Measurements from ENCODE around the gene ATP9A. TPM values are rescaled to one million over a fixed set of nuclear protein-coding genes. Genes with fewer than 3 reads are reported as not detected.

Gene ATP9A
- total RNA-seq, 2 donors from 2014 or later, result 19.5 to 23.4 TPM

GRCh38 chr20:51600016-51600420 is 168.2 kb downstream of the ATP9A start:
- no peak for TF ChIP-seq CTCF (IDR thresholded peaks at IDR 0.05)
- H3K36me3 ChIP-seq, result peaks cover 12% of the 10 kb centered on the region

GRCh38 chr20:51598556-51598955 is 169.6 kb downstream of the ATP9A start:
- TF ChIP-seq CTCF (IDR thresholded peaks at IDR 0.05), result no peak
- Histone ChIP-seq H3K27me3 (no peaks in the 10 kb centered on the region), H3K4me1 (peaks cover 0 to 15% of the 10 kb centered on the region in 2 donors), H3K27ac (no peak overlapping the region), H3K9me3 (no peaks in the 10 kb centered on the region), H3K4me3 (no peak overlapping the region), H3K36me3 (no peaks in the 10 kb centered on the region)
- DNase-seq (ENCODE audit: low spot score), result no peak

More at GRCh38 chr20:51600016-51600420, 168.2 kb downstream of the ATP9A start:
- Histone ChIP-seq H3K4me3 (no peak overlapping the region), H3K27me3 (no peaks in the 10 kb centered on the region), H3K27ac (no peak overlapping the region), H3K4me1 (peaks cover 0 to 4% of the 10 kb centered on the region in 2 donors), H3K9me3 (no peaks in the 10 kb centered on the region)
- DNase-seq (ENCODE audit: low spot score), result no peak

GRCh38 chr20:51597389-51598231 is 170.6 kb downstream of the ATP9A start:
- no peak for TF ChIP-seq CTCF (IDR thresholded peaks at IDR 0.05)
- H3K27ac ChIP-seq, result no peak overlapping the region
- H3K36me3 ChIP-seq, result no peaks in the 10 kb centered on the region
- no peak overlapping the region for H3K4me3 ChIP-seq
- H3K9me3 ChIP-seq, result no peaks in the 10 kb centered on the region
- H3K27me3 ChIP-seq, result no peaks in the 10 kb centered on the region
- DNase-seq (ENCODE audit: low spot score), result no peak
- peaks cover 0 to 15% of the 10 kb centered on the region in 2 donors for H3K4me1 ChIP-seq

GRCh38 chr20:51596668-51597388 is 171.4 kb downstream of the ATP9A start:
- no peaks in the 10 kb centered on the region for H3K9me3 ChIP-seq
- H3K4me3 ChIP-seq, result no peak overlapping the region
- H3K4me1 ChIP-seq, result peaks cover 0 to 15% of the 10 kb centered on the region in 2 donors
- no peak for DNase-seq (ENCODE audit: low spot score)
- H3K27ac ChIP-seq, result no peak overlapping the region
- no peaks in the 10 kb centered on the region for H3K27me3 ChIP-seq
- no peak for TF ChIP-seq CTCF (IDR thresholded peaks at IDR 0.05)
- H3K36me3 ChIP-seq, result no peaks in the 10 kb centered on the region

- H3K4me1 ChIP-seq, result peaks cover 0 to 15% of the 10 kb centered on the region in 2 donors
- H3K4me3 ChIP-seq, result no peak overlapping the region
- H3K9me3 ChIP-seq, result no peaks in the 10 kb centered on the region
- no peaks in the 10 kb centered on the region for H3K36me3 ChIP-seq
- TF ChIP-seq CTCF (IDR thresholded peaks at IDR 0.05), result no peak
- no peak overlapping the region for H3K27ac ChIP-seq
- no peak for DNase-seq (ENCODE audit: low spot score)
- no peaks in the 10 kb centered on the region for H3K27me3 ChIP-seq
These were observed 172.4 kb downstream of the ATP9A start for GRCh38 chr20:51595744-51596143.

Measured in right atrium auricular region (tissue), 2 donors.